ENCODE data around the gene ZSWIM5. TPM values are rescaled to one million over a fixed set of nuclear protein-coding genes. Genes with fewer than 3 reads are reported as not detected.
"Not testable (repeated sequence)": the region's sequence is repeated elsewhere in the genome, so short reads cannot be mapped to it uniquely, and the experiment has no call there.

ZSWIM5 gene
- total RNA-seq: 3.7 and 14.7 TPM in 2 replicates

- DNase-seq (ENCODE audit: low read depth in 2 of 2): peak; percentile 56 to 77
Observed at GRCh38 chr1:45205910-45206721, at the start of gene ZSWIM5. Gene ZSWIM5 (minus strand): TSS chr1:45206605. CDS start chr1:45206350, 255 bp downstream.

GRCh38 chr1:45254490-45254889 is 48.1 kb upstream of the ZSWIM5 start:
- DNase-seq (ENCODE audit: low read depth in 2 of 2): no peak

- no peak for DNase-seq (ENCODE audit: low read depth in 2 of 2)
Observed at GRCh38 chr1:45250544-45250943, 44.1 kb upstream of the ZSWIM5 start.

GRCh38 chr1:45248004-45248403 is 41.6 kb upstream of the ZSWIM5 start:
- not testable (repeated sequence) for DNase-seq (ENCODE audit: low read depth in 2 of 2)

- DNase-seq (ENCODE audit: low read depth in 2 of 2): peak; percentile 92 to 97
Observed at GRCh38 chr1:45246760-45247159, 40.4 kb upstream of the ZSWIM5 start.

- DNase-seq (ENCODE audit: low read depth in 2 of 2): peak in 1 of 2 donors; percentile 19
Observed at GRCh38 chr1:45246359-45246758, 40.0 kb upstream of the ZSWIM5 start.

GRCh38 chr1:45244660-45245059 is 38.3 kb upstream of the ZSWIM5 start:
- DNase-seq (ENCODE audit: low read depth in 2 of 2): no peak

- DNase-seq (ENCODE audit: low read depth in 2 of 2): no peak
Observed at GRCh38 chr1:45243476-45244343, 37.3 kb upstream of the ZSWIM5 start.

GRCh38 chr1:45238846-45239245 is 32.4 kb upstream of the ZSWIM5 start:
- DNase-seq (ENCODE audit: low read depth in 2 of 2): no peak

- no peak for DNase-seq (ENCODE audit: low read depth in 2 of 2)
Observed at GRCh38 chr1:45236136-45236535, 29.7 kb upstream of the ZSWIM5 start.

- DNase-seq (ENCODE audit: low read depth in 2 of 2): no peak
Observed at GRCh38 chr1:45230537-45230936, 24.1 kb upstream of the ZSWIM5 start.

GRCh38 chr1:45225598-45225997 is 19.2 kb upstream of the ZSWIM5 start:
- DNase-seq (ENCODE audit: low read depth in 2 of 2): no peak

GRCh38 chr1:45223710-45224109 is 17.3 kb upstream of the ZSWIM5 start:
- not testable (repeated sequence) for DNase-seq (ENCODE audit: low read depth in 2 of 2)

GRCh38 chr1:45221716-45222115 is 15.3 kb upstream of the ZSWIM5 start:
- DNase-seq (ENCODE audit: low read depth in 2 of 2): no peak

- no peak for DNase-seq (ENCODE audit: low read depth in 2 of 2)
Observed at GRCh38 chr1:45216861-45217260, 10.5 kb upstream of the ZSWIM5 start.

GRCh38 chr1:45216200-45216541 is 9.8 kb upstream of the ZSWIM5 start:
- DNase-seq (ENCODE audit: low read depth in 2 of 2): no peak

GRCh38 chr1:45215485-45216199 is 9.2 kb upstream of the ZSWIM5 start:
- no peak for DNase-seq (ENCODE audit: low read depth in 2 of 2)

GRCh38 chr1:45213892-45214291 is 7.5 kb upstream of the ZSWIM5 start:
- DNase-seq (ENCODE audit: low read depth in 2 of 2): no peak

- DNase-seq (ENCODE audit: low read depth in 2 of 2): no peak
Observed at GRCh38 chr1:45211076-45211475, 4.7 kb upstream of the ZSWIM5 start.

GRCh38 chr1:45206808-45207623 is 611 bp upstream of the ZSWIM5 start:
- DNase-seq (ENCODE audit: low read depth in 2 of 2): no peak
